ENCODE results near the gene SLC5A4. TPM values are rescaled to one million over a fixed set of nuclear protein-coding genes. Genes with fewer than 3 reads are reported as not detected.

SLC5A4 gene
- total RNA-seq, 1 experiment from 2014 or later, result not detected

DNA sequence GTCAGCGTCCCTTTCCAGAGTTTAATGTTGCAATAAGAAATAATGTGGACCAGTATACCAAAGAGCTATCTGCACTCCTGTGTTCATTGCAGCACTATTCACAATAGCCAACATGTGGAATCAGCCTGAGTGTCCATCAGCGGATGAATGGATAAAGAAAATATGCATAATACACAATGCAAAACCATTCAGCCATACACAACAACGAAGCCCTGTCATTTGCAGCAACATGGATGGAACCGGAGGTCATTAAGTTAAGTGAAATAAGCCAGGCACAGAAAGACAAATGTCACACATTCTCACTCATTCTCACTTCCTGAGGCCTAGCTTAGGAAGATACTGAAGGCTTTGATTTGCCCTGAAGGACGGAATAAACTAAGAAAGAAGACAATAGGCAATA lies 22.1 kb downstream of the SLC5A4 start:
- Histone ChIP-seq H3K79me2 (ENCODE audit: insufficient read depth, low read length) (no peaks in the 10 kb centered on the region), H2BK120ac (ENCODE audit: low read depth, low read length, poor library complexity, severe bottlenecking) (no peak overlapping the region), H3K9me3 (ENCODE audit: control insufficient read depth, low read depth, low read length) (no peaks in the 10 kb centered on the region), H3K56ac (ENCODE audit: insufficient read length, low read depth, low read length) (no peak overlapping the region), H4K8ac (replicated peaks; ENCODE audit: insufficient read length, low read depth, low read length) (no peak overlapping the region), H3T11ph (ENCODE audit: low read length) (no peak overlapping the region), H3K4me1 (ENCODE audit: insufficient read depth, low read length) (no peaks in the 10 kb centered on the region), H3K4ac (ENCODE audit: low read depth, low read length) (no peak overlapping the region), H2AK5ac (ENCODE audit: insufficient read length, low read length) (no peak overlapping the region), H2AFZ (ENCODE audit: low read length) (no peak overlapping the region), H3K14ac (ENCODE audit: insufficient read depth, low read length) (no peak overlapping the region), H2BK15ac (ENCODE audit: low read depth, low read length) (no peak overlapping the region), H3K27ac (ENCODE audit: insufficient read length, low read depth, low read length) (no peak overlapping the region), H3K23ac (ENCODE audit: insufficient read length, low read depth, low read length) (no peak overlapping the region), H2BK20ac (ENCODE audit: low read depth, low read length, poor library complexity, severe bottlenecking) (no peak overlapping the region), H3K27me3 (ENCODE audit: insufficient read depth, low read length) (no peaks in the 10 kb centered on the region), H4K20me1 (ENCODE audit: control insufficient read depth, insufficient read depth, insufficient read length) (no peaks in the 10 kb centered on the region), H3K18ac (ENCODE audit: insufficient read length, low read depth, low read length) (no peak overlapping the region), H3K9ac (ENCODE audit: extremely low read depth, insufficient read length, low read length) (no peak overlapping the region), H3K4me2 (ENCODE audit: insufficient read depth, insufficient read length, low read length) (no peak overlapping the region), H3K23me2 (ENCODE audit: insufficient read length, low read depth, low read length, poor library complexity, severe bottlenecking) (no peaks in the 10 kb centered on the region), H2BK5ac (ENCODE audit: insufficient read length, low read length) (no peak overlapping the region), H4K91ac (ENCODE audit: insufficient read length, low read depth, low read length) (no peak overlapping the region), H3K79me1 (ENCODE audit: insufficient read depth, low read depth, low read length, poor library complexity, severe bottlenecking) (no peaks in the 10 kb centered on the region), H2BK12ac (ENCODE audit: insufficient read length, low read depth, low read length) (no peak overlapping the region), H4K5ac (ENCODE audit: insufficient read length, low read depth, low read length) (no peak overlapping the region)
- Mint-ChIP-seq H3K36me3 (ENCODE audit: insufficient read depth in 1 of 3, low read depth in 3 of 3) (no peaks in the 10 kb centered on the region), H3K27ac (no peak overlapping the region), H3K27me3 (ENCODE audit: low read depth) (peaks cover 81% of the 10 kb centered on the region), H3K9me3 (no peaks in the 10 kb centered on the region), H3K4me1 (peaks cover 3 to 4% of the 10 kb centered on the region in 2 experiments), H3K4me3 (no peak overlapping the region)
- TF ChIP-seq, protein P1, sequence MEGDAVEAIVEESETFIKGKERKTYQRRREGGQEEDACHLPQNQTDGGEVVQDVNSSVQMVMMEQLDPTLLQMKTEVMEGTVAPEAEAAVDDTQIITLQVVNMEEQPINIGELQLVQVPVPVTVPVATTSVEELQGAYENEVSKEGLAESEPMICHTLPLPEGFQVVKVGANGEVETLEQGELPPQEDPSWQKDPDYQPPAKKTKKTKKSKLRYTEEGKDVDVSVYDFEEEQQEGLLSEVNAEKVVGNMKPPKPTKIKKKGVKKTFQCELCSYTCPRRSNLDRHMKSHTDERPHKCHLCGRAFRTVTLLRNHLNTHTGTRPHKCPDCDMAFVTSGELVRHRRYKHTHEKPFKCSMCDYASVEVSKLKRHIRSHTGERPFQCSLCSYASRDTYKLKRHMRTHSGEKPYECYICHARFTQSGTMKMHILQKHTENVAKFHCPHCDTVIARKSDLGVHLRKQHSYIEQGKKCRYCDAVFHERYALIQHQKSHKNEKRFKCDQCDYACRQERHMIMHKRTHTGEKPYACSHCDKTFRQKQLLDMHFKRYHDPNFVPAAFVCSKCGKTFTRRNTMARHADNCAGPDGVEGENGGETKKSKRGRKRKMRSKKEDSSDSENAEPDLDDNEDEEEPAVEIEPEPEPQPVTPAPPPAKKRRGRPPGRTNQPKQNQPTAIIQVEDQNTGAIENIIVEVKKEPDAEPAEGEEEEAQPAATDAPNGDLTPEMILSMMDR (conservative IDR thresholded peaks at IDR 0.05), result no peak
- no CpG with 5 or more reads among the region's 5 CpGs for WGBS (ENCODE audit: extremely low coverage, insufficient read length, low lambda C conversion rate)
- DNase-seq, result no peak

Data from H9 (cell line).